ENCODE measurements around the gene ROBO1. TPM values are rescaled to one million over a fixed set of nuclear protein-coding genes. Genes with fewer than 3 reads are reported as not detected.

Gene ROBO1
- total RNA-seq, 2 donors from 2014 or later, result 0.12 TPM; not detected in 1

DNA sequence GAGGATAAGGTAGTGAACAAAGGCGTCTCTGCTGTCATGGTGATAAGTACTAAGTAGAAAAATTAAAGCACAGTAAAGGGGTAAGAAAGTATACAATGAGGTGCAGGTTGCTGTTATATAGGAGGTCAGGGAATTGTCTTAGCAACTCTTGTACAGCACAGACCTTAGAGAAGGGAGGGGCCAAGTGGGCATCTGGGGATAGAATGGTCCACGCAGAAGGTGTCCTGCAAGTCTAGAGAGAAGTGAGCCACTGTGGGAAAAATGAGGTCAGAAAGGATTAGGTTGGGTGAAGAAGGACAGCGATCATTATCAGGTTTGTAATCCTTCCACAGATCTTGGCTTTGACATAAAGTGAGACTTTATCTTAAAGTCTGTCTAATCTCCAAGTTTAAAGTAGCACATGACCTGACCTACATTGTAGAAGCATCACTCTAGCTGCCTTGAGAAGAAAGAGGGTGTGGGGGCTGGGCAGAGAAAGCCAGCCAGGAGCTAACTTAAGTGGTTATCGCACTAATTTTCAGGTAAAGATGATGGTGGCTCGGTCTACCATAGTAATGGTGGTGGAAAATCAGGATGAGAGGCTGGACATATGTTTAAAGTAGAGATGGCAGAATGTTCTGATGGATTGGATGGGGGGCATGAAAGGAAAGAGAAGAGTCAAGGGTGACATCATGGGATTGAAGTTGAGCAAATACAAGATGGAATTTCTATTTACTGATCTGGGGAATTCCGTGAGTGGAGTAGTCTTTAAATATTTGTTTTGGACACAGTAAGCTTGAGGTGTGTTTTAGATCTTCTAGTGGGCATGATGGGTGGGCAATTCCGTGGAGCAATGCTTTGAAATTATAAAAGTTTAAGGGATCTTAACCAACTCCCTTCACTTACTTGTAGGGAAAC is 919.2 kb downstream of the ROBO1 start:
- no peak for DNase-seq (ENCODE audit: low spot score in 2 of 2)
- H3K9me3 Mint-ChIP-seq, result peaks cover 18 to 25% of the 10 kb centered on the region in 2 donors
- no peaks in the 10 kb centered on the region for H3K36me3 Mint-ChIP-seq
- ATAC-seq, result no peak
- no peak overlapping the region for H3K27ac Mint-ChIP-seq

DNA sequence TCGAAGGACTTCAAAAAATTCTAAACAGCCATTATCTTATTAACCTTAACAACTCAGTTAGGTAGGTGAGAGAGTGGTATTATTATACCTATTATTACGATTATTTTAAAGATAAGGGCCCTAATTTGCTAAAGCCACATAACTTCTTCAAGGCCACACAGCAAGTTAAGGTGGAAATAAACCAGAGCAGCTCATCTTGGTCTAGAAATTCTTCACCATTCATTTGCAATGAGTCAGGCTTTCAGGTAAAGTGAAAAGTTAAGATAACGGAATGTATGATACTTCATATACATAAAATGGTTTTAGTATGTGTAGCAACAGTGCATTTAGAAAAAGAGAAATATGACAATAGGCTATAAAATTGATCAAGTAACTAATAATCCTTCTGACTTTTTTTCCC is 920.2 kb downstream of the ROBO1 start:
- Mint-ChIP-seq H3K36me3 (no peaks in the 10 kb centered on the region), H3K27ac (no peak overlapping the region), H3K9me3 (peaks cover 13 to 20% of the 10 kb centered on the region in 2 donors)
- ATAC-seq (no peak), DNase-seq (ENCODE audit: low spot score in 2 of 2) (no peak)

DNA sequence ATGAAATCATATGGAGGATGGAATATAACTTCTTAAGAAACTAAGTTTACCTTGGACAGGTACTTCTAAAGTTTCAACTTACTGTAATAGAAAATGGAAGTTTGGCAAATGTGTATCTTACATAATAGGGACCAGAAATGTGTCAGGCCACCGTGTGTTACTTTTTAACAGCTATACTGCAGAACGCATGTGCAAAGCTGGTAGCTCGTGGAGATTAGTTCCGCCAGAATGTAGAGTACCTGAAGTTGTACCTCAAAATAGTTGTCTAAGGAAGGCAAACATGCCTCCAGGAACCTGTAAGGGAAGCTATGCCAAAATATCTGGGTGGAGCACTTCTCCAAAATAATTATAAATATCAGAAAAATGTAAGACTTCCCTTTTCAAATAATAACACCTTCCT is 920.6 kb downstream of the ROBO1 start:
- H3K9me3 Mint-ChIP-seq, result peaks cover 9 to 16% of the 10 kb centered on the region in 2 donors
- DNase-seq (ENCODE audit: low spot score in 2 of 2) (no peak), ATAC-seq (no peak)
- no peak overlapping the region for H3K27ac Mint-ChIP-seq
- H3K36me3 Mint-ChIP-seq, result no peaks in the 10 kb centered on the region

DNA sequence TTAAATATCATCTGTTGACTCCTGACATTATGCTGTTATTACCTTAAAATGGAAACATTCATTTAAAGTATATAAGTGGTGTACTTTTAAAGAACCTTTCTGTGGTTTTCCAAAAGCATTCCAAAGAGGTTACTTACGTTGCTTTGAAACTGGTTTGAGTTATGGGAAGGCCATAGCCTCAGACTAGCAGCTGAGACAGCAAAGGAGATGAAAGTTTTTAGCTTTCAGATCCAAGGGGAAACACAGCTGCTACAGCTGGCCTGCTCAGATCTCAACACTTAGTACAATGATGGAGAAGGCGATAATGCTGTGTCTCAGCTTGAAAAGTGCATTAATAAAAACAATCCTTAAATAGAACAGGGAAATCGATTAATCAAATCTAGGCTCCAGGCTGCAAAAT is 921.1 kb downstream of the ROBO1 start:
- no peak for ATAC-seq
- DNase-seq (ENCODE audit: low spot score in 2 of 2), result no peak
- no peak overlapping the region for H3K27ac Mint-ChIP-seq

DNA sequence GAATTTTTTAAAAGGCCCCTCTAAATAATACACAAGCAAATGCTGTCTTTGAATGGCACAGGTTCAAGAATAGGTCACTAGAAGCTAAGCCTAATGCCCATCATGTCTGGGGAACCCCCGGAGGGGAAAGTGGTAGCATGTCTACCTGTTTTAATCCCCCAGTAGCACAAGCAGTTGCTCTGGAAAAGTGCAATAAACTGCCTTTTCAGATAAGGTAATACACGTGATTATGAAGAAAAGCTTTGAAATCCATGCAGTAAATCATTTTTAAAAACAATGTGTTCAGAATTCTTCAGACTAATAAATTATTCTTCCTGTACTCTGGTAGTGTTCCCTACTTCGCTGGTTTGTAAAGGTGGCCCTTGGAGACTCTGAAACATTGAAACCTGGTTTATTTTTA is 922.2 kb downstream of the ROBO1 start:
- peaks cover 9 to 15% of the 10 kb centered on the region in 2 donors for H3K9me3 Mint-ChIP-seq
- no peak for DNase-seq (ENCODE audit: low spot score in 2 of 2)
- no peak for ATAC-seq
- H3K27ac Mint-ChIP-seq, result no peak overlapping the region
- no peaks in the 10 kb centered on the region for H3K36me3 Mint-ChIP-seq

More for the DNA sequence above, 921.1 kb downstream of the ROBO1 start:
- Mint-ChIP-seq H3K9me3 (peaks cover 9 to 15% of the 10 kb centered on the region in 2 donors), H3K36me3 (no peaks in the 10 kb centered on the region)

DNA sequence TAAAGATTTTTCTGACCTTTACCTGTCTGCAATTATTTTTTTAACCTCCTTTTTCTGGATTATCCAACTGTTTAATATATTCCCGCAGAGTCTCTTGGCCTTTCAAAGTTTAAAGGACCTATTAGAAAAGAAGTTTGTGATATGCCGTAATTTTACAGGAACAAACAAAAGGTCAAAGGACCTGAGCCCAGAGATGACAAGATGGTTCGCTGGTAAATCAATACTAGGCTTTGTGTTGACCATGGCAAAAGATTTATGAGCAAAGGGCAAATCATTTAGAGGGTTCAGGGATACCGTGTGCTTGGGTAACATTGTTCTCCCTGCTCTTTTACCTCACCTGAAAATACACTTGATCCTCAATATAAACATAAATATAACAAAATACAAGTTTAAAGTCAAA is 923.5 kb downstream of the ROBO1 start:
- no peak for ATAC-seq
- Mint-ChIP-seq H3K9me3 (peaks cover 9 to 15% of the 10 kb centered on the region in 2 donors), H3K36me3 (no peaks in the 10 kb centered on the region), H3K27ac (no peak overlapping the region)
- DNase-seq (ENCODE audit: low spot score in 2 of 2), result no peak

DNA sequence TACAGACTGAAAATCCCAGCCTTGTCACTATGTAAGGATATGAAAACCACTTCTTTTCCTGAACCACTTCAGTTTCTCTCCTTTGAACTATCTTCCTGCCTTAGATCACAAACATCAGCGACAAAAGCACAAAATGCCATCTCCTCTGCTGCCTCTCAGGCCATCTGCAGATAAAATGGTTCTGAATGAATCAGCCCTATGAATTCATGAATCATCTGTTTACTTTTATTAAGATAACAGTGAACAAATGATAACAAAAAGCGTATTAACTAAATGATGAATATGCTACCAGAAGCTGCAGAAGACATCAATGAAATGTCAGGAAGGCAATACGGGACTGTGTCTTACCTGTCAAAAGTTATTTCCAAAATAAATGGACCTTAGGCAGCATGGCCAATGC is 928.1 kb downstream of the ROBO1 start:
- no peaks in the 10 kb centered on the region for H3K36me3 Mint-ChIP-seq
- no peak for ATAC-seq
- H3K27ac Mint-ChIP-seq, result no peak overlapping the region
- H3K9me3 Mint-ChIP-seq, result peaks cover 4% of the 10 kb centered on the region in 2 donors
- no peak for DNase-seq (ENCODE audit: low spot score in 2 of 2)

DNA sequence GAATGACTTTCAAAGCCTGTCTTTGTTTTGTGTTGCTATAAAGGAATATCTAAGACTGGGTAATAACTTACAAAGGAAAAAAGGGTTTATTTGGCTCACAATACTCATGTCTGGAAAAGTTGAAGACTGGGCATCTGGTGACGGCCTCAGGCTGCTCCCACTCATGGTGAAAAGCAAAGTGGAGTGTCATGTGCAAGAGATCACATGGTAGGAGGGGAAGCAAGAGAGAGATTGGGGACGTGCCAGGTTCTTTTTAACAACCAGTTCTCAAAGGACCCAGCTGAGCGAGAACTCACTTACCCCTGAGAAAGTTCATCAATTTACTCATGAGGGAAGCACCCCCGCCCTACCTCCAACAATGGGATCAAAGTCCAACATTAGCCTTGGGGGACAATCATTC is 929.4 kb downstream of the ROBO1 start:
- DNase-seq (ENCODE audit: low spot score in 2 of 2) (no peak), ATAC-seq (no peak)
- no peaks in the 10 kb centered on the region for H3K36me3 Mint-ChIP-seq
- H3K27ac Mint-ChIP-seq, result no peak overlapping the region
- H3K9me3 Mint-ChIP-seq, result peaks cover 4% of the 10 kb centered on the region in 2 donors

DNA sequence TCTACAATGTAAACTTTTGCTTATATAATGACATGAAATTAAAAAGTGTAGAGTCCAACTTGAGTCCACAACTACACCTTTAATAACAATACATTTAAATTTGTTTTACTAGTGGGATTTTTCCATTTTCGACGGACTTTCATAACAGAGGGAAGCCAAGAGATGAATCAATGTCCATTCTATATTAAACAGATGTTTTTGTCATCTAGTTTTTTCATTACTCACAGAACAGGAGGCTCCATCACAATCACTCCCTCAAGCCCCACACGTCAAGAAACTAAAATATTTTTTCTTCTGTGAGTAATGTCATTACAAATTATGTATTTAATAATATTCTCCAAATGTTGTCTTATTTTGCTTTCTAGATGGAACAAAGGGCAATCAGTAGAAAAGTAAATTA is 932.9 kb downstream of the ROBO1 start:
- H3K27ac Mint-ChIP-seq, result no peak overlapping the region
- DNase-seq (ENCODE audit: low spot score in 2 of 2), result no peak
- no peaks in the 10 kb centered on the region for H3K36me3 Mint-ChIP-seq
- H3K9me3 Mint-ChIP-seq, result peaks cover 4 to 12% of the 10 kb centered on the region in 2 donors
- no peak for ATAC-seq

DNA sequence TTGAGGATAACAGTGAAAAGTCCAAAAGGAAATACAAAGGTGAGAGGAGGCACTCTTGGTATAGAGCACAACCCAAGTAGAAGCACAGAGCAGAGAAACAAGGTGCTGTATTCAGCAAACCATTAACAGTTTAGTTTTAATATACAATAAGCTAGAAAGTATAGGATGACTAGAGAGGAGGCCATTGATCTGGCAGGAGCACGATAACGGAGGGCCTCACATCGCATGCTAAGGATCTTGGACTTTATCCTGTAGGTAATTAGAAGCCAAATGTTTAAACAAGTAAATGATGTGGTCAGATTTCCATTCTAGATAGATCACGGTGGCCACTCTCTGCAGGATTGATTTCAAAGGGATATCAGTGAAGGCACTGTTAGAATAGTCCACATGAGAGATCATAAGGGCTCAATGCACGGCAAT is 935.0 kb downstream of the ROBO1 start:
- ATAC-seq (no peak), DNase-seq (ENCODE audit: low spot score in 2 of 2) (no peak)
- peaks cover 0 to 8% of the 10 kb centered on the region in 2 donors for H3K9me3 Mint-ChIP-seq
- H3K27ac Mint-ChIP-seq, result no peak overlapping the region
- no peaks in the 10 kb centered on the region for H3K36me3 Mint-ChIP-seq

DNA sequence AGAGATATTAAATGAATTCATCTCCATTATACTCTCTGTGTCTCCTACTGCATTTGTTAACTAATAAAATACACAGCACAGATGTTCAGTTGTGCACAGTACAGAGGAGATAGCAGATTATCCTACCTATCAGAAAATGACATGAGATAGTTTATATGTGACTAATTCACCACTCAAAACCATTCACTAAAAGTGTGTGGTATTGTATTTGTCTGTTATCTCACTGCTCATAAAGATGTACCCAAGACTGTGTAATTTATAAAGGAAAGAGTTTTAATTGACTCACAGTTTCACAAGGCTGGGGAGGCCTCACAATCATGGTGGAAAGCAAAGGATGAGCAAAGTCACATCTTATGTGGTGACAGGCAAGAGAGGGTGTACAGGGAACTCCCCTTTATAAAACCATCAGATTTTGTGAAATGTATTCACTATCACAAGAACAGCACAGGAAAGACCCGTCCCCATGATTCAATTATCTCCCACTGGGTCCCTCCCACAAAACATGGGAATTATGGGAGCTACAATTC is 936.3 kb downstream of the ROBO1 start:
- ATAC-seq (no peak), DNase-seq (ENCODE audit: low spot score in 2 of 2) (no peak)
- Mint-ChIP-seq H3K9me3 (peaks cover 0 to 8% of the 10 kb centered on the region in 2 donors), H3K36me3 (no peaks in the 10 kb centered on the region), H3K27ac (no peak overlapping the region)

DNA sequence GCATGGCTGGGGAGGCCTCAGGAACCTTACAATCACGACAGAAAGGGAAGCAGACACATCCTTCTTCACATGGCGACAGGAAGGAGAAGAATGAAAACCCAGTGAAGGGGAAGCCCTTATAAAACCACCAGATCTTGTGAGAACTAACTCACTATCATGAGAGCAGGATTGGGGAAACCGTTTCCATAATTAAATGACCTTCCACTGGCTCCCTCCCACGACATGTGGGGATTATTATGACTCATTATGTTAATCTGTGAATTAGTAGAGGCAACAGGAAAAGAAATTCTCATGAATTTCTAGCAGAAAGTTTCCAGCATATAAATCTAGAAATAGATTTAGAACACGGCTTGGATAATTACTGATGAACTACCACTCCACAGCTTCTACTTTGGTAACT is 937.3 kb downstream of the ROBO1 start:
- Mint-ChIP-seq H3K36me3 (no peaks in the 10 kb centered on the region), H3K9me3 (peaks cover 0 to 11% of the 10 kb centered on the region in 2 donors), H3K27ac (no peak overlapping the region)
- DNase-seq (ENCODE audit: low spot score in 2 of 2) (no peak), ATAC-seq (no peak)

DNA sequence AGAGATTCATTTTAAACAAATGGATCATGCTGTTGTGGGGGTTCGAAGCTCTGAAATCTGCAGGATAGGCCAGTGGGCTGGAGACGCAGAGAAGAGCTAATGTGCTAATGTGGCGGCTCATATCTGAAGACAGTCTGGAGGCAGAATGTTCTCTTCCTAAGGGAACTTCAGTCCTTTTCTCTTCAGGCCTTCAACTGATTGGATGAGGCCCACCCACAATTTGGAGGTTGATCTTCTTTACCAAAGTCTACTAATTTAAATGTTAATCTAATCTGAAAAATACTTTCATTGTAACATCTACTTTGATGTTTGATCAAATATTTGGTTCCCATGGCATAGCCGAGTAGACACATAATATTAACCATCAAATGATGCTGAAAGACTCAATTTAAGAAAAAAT is 940.2 kb downstream of the ROBO1 start:
- DNase-seq (ENCODE audit: low spot score in 2 of 2), result no peak
- Mint-ChIP-seq H3K36me3 (no peaks in the 10 kb centered on the region), H3K27ac (no peak overlapping the region), H3K9me3 (peaks cover 0 to 13% of the 10 kb centered on the region in 2 donors)
- ATAC-seq, result no peak

DNA sequence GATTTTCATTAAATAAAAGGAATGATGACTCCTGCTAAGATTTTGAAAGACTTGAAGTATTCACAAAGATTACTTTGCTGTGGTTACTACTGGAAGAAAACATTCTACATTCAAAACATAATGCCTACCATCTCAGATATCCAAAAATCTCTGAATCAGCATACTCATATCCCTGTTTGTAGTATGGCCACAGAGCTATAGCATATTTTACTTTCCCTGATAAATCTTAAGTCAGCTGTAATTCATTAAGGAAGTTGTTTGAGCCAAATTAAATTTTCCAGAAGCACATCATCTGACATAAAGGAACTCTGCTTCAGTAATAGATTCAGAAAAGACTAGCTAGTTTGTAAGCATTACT is 942.0 kb downstream of the ROBO1 start:
- Mint-ChIP-seq H3K27ac (no peak overlapping the region), H3K36me3 (no peaks in the 10 kb centered on the region), H3K9me3 (peaks cover 0 to 14% of the 10 kb centered on the region in 2 donors)
- ATAC-seq, result no peak
- DNase-seq (ENCODE audit: low spot score in 2 of 2), result no peak

DNA sequence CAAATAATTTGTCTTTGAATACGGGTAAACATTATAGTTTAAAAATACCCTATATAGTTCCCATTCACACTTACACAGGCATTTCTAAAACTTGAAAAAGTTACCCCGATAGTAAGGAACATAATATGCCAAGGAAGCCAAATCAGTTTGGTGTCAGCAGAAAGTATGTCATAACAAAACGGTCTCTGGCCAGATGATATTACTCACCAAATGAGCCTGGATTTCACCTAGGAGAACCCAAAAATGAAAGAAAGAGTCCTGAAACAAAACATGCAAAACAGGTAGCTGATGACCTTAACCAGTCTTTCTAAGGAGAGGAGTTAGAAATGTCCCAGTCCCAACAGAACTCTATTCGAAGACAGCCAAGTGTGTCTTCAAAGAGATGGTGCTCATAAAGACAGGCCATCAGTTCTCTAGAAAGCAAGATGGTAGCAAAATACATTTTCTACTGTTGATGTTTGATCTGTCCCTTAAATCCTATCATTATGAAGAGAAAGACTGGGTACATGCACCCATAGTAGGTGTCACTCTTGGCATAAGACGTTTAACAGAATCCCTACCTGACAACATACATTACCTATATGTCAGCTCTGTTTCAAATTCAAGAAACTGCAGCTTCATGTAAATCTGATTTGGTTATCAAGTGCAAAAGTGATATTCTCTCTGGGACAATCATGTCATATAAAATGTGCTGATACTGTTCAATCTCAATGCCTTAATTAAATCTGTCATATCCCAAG is 942.5 kb downstream of the ROBO1 start:
- no peak for ATAC-seq
- no peak for DNase-seq (ENCODE audit: low spot score in 2 of 2)
- no peak overlapping the region for H3K27ac Mint-ChIP-seq
- peaks cover 0 to 13% of the 10 kb centered on the region in 2 donors for H3K9me3 Mint-ChIP-seq
- H3K36me3 Mint-ChIP-seq, result no peaks in the 10 kb centered on the region

DNA sequence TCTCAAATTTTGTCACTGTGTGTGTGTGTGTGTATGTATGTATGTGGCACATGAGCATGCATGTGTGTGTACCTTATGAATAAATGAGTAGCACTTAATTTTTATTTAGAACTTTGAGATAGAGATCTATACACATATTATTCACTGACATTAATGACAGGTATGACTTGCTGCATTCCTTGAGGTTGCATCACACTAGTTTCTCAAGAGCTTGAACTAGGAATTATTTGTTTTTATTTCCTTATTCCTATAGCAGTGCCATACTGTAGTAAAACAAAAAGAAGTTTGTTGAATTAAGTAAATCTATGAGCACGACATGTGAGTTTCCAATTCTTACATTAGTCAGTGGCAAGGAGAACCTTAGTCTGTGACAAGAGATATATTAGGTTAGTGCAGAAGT is 943.9 kb downstream of the ROBO1 start:
- Mint-ChIP-seq H3K27ac (no peak overlapping the region), H3K9me3 (peaks cover 9 to 10% of the 10 kb centered on the region in 2 donors), H3K36me3 (no peaks in the 10 kb centered on the region)
- DNase-seq (ENCODE audit: low spot score in 2 of 2) (no peak), ATAC-seq (no peak)

DNA sequence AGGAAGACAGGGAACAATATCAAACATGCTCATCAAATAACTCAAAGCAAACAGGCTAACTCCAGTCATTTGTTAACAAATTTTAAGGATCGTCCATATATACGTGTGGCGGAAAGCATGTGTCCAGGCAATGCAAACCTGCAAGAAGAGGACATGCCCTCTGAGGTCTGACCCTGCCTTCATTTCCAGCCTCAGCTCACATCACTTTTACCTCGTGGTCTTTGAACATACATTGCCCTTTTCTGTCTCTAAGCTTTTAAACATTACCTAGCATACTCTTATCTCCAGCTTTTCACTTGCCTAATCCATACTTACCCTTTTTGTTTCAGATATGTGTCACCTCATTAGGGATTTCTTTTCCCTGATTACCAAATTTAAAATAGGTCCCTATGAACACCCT is 944.4 kb downstream of the ROBO1 start:
- Mint-ChIP-seq H3K9me3 (peaks cover 9 to 10% of the 10 kb centered on the region in 2 donors), H3K36me3 (no peaks in the 10 kb centered on the region), H3K27ac (no peak overlapping the region)
- DNase-seq (ENCODE audit: low spot score in 2 of 2), result no peak
- ATAC-seq, result no peak
